ENCODE results near the gene ATL3.

The ATL3 gene

DNA sequence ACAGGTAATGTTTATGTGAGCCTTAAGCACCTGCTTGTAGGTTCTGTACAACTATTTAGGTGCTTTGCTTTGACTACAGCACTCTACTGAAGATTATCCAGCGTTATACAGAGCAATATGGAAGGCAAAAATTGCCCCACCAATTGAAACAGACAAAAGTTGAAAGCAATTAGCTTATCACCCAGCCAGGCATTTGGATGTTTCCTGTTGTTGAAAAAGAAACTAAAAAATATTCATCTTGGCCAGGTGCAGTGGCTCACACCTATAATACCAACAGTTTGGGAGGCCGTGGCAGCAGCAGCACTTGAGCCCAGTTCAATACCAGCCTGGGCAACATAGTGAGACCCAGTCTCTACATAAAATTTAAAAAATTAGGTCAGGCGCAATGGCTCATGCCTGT is 18.5 kb downstream of the ATL3 start:
- Histone ChIP-seq H3K9me2 (replicated peaks; ENCODE audit: low read depth, low read length) (no peaks in the 10 kb centered on the region), H3K4me3 (ENCODE audit: low read length, poor library complexity, severe bottlenecking) (no peak overlapping the region), H3K36me3 (ENCODE audit: insufficient read depth, low read length) (peaks cover 81% of the 10 kb centered on the region), H3K9ac (ENCODE audit: low read depth, low read length, poor library complexity, severe bottlenecking) (no peak overlapping the region), H3K9me3 (ENCODE audit: insufficient read depth, low read depth, low read length) (no peaks in the 10 kb centered on the region), H3K4me1 (ENCODE audit: insufficient read depth, low read length, poor library complexity, severe bottlenecking) (peaks cover 14% of the 10 kb centered on the region), H2AFZ (ENCODE audit: low read length) (no peak overlapping the region), H3F3A (ENCODE audit: low read depth) (no peaks in the 10 kb centered on the region), H3K27me3 (ENCODE audit: insufficient read depth, low read length, poor library complexity, severe bottlenecking) (no peaks in the 10 kb centered on the region), H4K20me1 (ENCODE audit: insufficient read depth, low read length, poor library complexity, severe bottlenecking) (no peaks in the 10 kb centered on the region), H3K4me2 (ENCODE audit: low read depth, low read length, poor library complexity, severe bottlenecking) (peak overlapping the region; percentile 36), H3K79me2 (ENCODE audit: insufficient read depth, low read length) (peaks cover 18% of the 10 kb centered on the region; the same call in 1 of the 2 replicates)
- TF ChIP-seq, protein P1, sequence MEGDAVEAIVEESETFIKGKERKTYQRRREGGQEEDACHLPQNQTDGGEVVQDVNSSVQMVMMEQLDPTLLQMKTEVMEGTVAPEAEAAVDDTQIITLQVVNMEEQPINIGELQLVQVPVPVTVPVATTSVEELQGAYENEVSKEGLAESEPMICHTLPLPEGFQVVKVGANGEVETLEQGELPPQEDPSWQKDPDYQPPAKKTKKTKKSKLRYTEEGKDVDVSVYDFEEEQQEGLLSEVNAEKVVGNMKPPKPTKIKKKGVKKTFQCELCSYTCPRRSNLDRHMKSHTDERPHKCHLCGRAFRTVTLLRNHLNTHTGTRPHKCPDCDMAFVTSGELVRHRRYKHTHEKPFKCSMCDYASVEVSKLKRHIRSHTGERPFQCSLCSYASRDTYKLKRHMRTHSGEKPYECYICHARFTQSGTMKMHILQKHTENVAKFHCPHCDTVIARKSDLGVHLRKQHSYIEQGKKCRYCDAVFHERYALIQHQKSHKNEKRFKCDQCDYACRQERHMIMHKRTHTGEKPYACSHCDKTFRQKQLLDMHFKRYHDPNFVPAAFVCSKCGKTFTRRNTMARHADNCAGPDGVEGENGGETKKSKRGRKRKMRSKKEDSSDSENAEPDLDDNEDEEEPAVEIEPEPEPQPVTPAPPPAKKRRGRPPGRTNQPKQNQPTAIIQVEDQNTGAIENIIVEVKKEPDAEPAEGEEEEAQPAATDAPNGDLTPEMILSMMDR (conservative IDR thresholded peaks at IDR 0.05; ENCODE audit: low read length), result no peak
- TF ChIP-seq EZH2phosphoT487 (IDR thresholded peaks at IDR 0.05; ENCODE audit: borderline replicate concordance), result no peak

DNA sequence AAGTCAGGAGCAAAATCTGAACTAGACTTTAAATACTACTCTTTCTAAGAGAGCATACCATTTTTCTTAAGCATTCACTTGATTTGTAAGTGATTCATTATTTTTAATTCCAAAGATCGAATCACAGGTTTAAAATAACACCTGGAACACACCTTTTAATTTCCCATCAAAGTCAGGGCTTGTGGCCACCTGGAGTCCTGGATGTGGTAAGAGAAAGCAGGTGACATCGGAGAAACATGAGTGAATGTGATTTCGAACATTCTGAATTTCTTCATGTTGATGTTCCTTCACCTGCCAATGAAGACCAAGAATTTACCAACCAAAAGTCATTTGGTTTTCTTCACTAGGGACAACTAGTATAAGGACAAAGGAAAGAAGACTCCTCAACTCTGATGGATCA is 28.0 kb downstream of the ATL3 start:
- peaks cover 67% of the 10 kb centered on the region; the same call in 1 of the 2 replicates for H3K36me3 ChIP-seq (ENCODE audit: insufficient read depth, low read length)

DNA sequence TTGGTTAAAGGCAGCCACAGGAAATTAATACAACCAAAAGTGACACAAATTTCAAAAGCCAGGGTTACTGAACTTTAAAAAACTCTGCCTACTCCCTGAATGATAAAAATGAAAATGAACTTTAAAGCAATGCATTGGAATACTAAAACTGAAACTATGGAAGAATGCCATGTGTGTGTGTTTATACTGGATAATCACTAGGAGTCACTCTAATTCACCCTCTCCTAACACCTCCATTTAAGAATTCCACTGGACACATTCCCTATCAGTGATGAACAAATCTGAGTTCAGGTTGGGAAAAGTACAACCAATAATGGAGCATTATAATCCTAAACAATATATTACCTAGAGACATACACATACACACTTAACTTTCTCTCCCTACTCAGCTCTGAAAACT is 29.4 kb downstream of the ATL3 start:
- Histone ChIP-seq H3K4me3 (ENCODE audit: low read length, poor library complexity, severe bottlenecking) (no peak overlapping the region), H3K9me2 (replicated peaks; ENCODE audit: low read depth, low read length) (no peaks in the 10 kb centered on the region), H4K20me1 (ENCODE audit: insufficient read depth, low read length, poor library complexity, severe bottlenecking) (no peaks in the 10 kb centered on the region), H3K27me3 (ENCODE audit: insufficient read depth, low read length, poor library complexity, severe bottlenecking) (no peaks in the 10 kb centered on the region), H2AFZ (ENCODE audit: low read length) (no peak overlapping the region), H3F3A (ENCODE audit: low read depth) (no peaks in the 10 kb centered on the region), H3K4me2 (ENCODE audit: low read depth, low read length, poor library complexity, severe bottlenecking) (no peak overlapping the region), H3K79me2 (ENCODE audit: insufficient read depth, low read length) (no peaks in the 10 kb centered on the region), H3K4me1 (ENCODE audit: insufficient read depth, low read length, poor library complexity, severe bottlenecking) (no peaks in the 10 kb centered on the region), H3K9ac (ENCODE audit: low read depth, low read length, poor library complexity, severe bottlenecking) (no peak overlapping the region), H3K36me3 (ENCODE audit: insufficient read depth, low read length) (peaks cover 65% of the 10 kb centered on the region; the same call in 1 of the 2 replicates), H3K9me3 (ENCODE audit: insufficient read depth, low read depth, low read length) (no peaks in the 10 kb centered on the region)
- TF ChIP-seq EZH2phosphoT487 (IDR thresholded peaks at IDR 0.05; ENCODE audit: borderline replicate concordance), result no peak
- TF ChIP-seq, protein P1 (conservative IDR thresholded peaks at IDR 0.05; ENCODE audit: low read length), result no peak; the same call in 1 of the 2 replicates

More for the DNA sequence above, 28.0 kb downstream of the ATL3 start:
- TF ChIP-seq, protein P1 (conservative IDR thresholded peaks at IDR 0.05; ENCODE audit: low read length), result no peak
- no peak for TF ChIP-seq EZH2phosphoT487 (IDR thresholded peaks at IDR 0.05; ENCODE audit: borderline replicate concordance)
- Histone ChIP-seq H3K4me3 (ENCODE audit: low read length, poor library complexity, severe bottlenecking) (no peak overlapping the region), H2AFZ (ENCODE audit: low read length) (no peak overlapping the region), H3K9me2 (replicated peaks; ENCODE audit: low read depth, low read length) (no peaks in the 10 kb centered on the region), H3K9ac (ENCODE audit: low read depth, low read length, poor library complexity, severe bottlenecking) (no peak overlapping the region), H3K27me3 (ENCODE audit: insufficient read depth, low read length, poor library complexity, severe bottlenecking) (no peaks in the 10 kb centered on the region), H4K20me1 (ENCODE audit: insufficient read depth, low read length, poor library complexity, severe bottlenecking) (no peaks in the 10 kb centered on the region), H3K79me2 (ENCODE audit: insufficient read depth, low read length) (no peaks in the 10 kb centered on the region), H3K9me3 (ENCODE audit: insufficient read depth, low read depth, low read length) (no peaks in the 10 kb centered on the region), H3F3A (ENCODE audit: low read depth) (no peaks in the 10 kb centered on the region), H3K4me2 (ENCODE audit: low read depth, low read length, poor library complexity, severe bottlenecking) (no peak overlapping the region), H3K4me1 (ENCODE audit: insufficient read depth, low read length, poor library complexity, severe bottlenecking) (no peaks in the 10 kb centered on the region)
